Neuronal stem cell (in vitro differentiated cells): ENCODE measurements around the gene SLC12A3.

Experiments used
- DNase-seq: peaks from one replicate; pipeline ENCODE4 v3.0.0-alpha.2; 2013; ENCODE audit warnings: low spot score
- H2AFZ ChIP-seq: one replicate; pipeline ENCODE4 v1.6.1; 2013; ENCODE audit warnings: mild to moderate bottlenecking, low read length, inconsistent platforms
- H2AK5ac ChIP-seq: 2 replicates; pipeline ENCODE4 v1.6.1; 2013; ENCODE audit warnings: low read depth, mild to moderate bottlenecking, inconsistent platforms, low read length, moderate library complexity, mixed read lengths
- H2BK120ac ChIP-seq: 2 replicates; pipeline ENCODE4 v1.6.1; 2013; ENCODE audit warnings: low read depth, mild to moderate bottlenecking, inconsistent platforms, low read length, moderate library complexity, mixed read lengths
- H2BK12ac ChIP-seq: one replicate; pipeline ENCODE4 v1.6.1; 2013; ENCODE audit warnings: low read length, inconsistent platforms
- H2BK15ac ChIP-seq: 2 replicates; pipeline ENCODE4 v1.6.1; 2013; ENCODE audit warnings: mild to moderate bottlenecking, low read length, inconsistent platforms, mixed read lengths
- H2BK5ac ChIP-seq: one replicate; pipeline ENCODE4 v1.6.1; 2013; ENCODE audit warnings: inconsistent platforms, mild to moderate bottlenecking, low read length, moderate library complexity
- H3K14ac ChIP-seq: one replicate; pipeline ENCODE4 v1.6.1; 2013; ENCODE audit warnings: low read length, inconsistent platforms
- H3K18ac ChIP-seq: 2 replicates; pipeline ENCODE4 v1.6.1; 2013; ENCODE audit warnings: low read length, inconsistent platforms
- H3K23ac ChIP-seq: 2 replicates; pipeline ENCODE4 v1.6.1; 2013; ENCODE audit warnings: low read depth, mild to moderate bottlenecking, mixed read lengths, low read length, inconsistent platforms; ENCODE audit not compliant: poor library complexity
- H3K27ac ChIP-seq: replicated peaks from 3 replicates; pipeline ENCODE4 v1.5.1; 2013; ENCODE audit warnings: low read length, inconsistent platforms
- H3K27me3 ChIP-seq, 3 experiments: 2 replicates each; pipeline ENCODE4 v1.6.1; 2013; ENCODE audit warnings: low read length in 3 of 3, mild to moderate bottlenecking in 2 of 3, inconsistent platforms in 1 of 3, low read depth in 1 of 3, mixed read lengths in 1 of 3, moderate library complexity in 1 of 3; ENCODE audit not compliant: control insufficient read depth in 3 of 3, insufficient read depth in 3 of 3
- H3K36me3 ChIP-seq, 2 donors: replicated peaks in 1 of 2; 2 replicates each; pipeline ENCODE4 v1.6.1; 2013; ENCODE audit warnings: low read length in 2 of 2; ENCODE audit not compliant: control insufficient read depth in 2 of 2, insufficient read depth in 2 of 2
- H3K4ac ChIP-seq: 2 replicates; pipeline ENCODE4 v1.6.1; 2013; ENCODE audit warnings: inconsistent platforms, mild to moderate bottlenecking, low read length, moderate library complexity
- H3K4me1 ChIP-seq, 2 donors: 1 replicate in 1 of 2; 2 replicates in 1 of 2; pipeline ENCODE4 v1.6.1; 2013; ENCODE audit warnings: low read length in 2 of 2, low read depth in 1 of 2; ENCODE audit not compliant: control insufficient read depth in 2 of 2, insufficient read depth in 1 of 2
- H3K4me2 ChIP-seq: one replicate; pipeline ENCODE4 v1.6.1; 2013; ENCODE audit warnings: mild to moderate bottlenecking, low read length, inconsistent platforms; ENCODE audit not compliant: insufficient read depth, poor library complexity, severe bottlenecking
- H3K4me3 ChIP-seq, 2 donors: 2 replicates each; pipeline ENCODE4 v1.5.1; 2013; ENCODE audit warnings: low read length in 2 of 2, mild to moderate bottlenecking in 2 of 2, inconsistent platforms in 1 of 2, moderate library complexity in 1 of 2
- H3K79me1 ChIP-seq: one replicate; pipeline ENCODE4 v1.6.1; 2013; ENCODE audit warnings: low read depth, mild to moderate bottlenecking, inconsistent platforms, low read length, moderate library complexity
- H3K9ac ChIP-seq: one replicate; pipeline ENCODE4 v1.6.1; 2013; ENCODE audit warnings: mild to moderate bottlenecking, low read depth, low read length, inconsistent platforms; ENCODE audit not compliant: poor library complexity
- H3K9me3 ChIP-seq, 2 donors: replicated peaks in 1 of 2; 2 replicates each; pipeline versions ENCODE3 to v1.6.1; 2013; ENCODE audit warnings: low read length in 2 of 2, mild to moderate bottlenecking in 2 of 2, inconsistent platforms in 1 of 2, low read depth in 1 of 2, mixed read lengths in 1 of 2, moderate library complexity in 1 of 2; ENCODE audit not compliant: control insufficient read depth in 2 of 2, insufficient read depth in 1 of 2
- H4K8ac ChIP-seq: one replicate; pipeline ENCODE4 v1.6.1; 2013; ENCODE audit warnings: low read depth, mild to moderate bottlenecking, inconsistent platforms, low read length, moderate library complexity
- H4K91ac ChIP-seq: one replicate; pipeline ENCODE4 v1.6.1; 2013; ENCODE audit warnings: low read length, low read depth, mild to moderate bottlenecking, inconsistent platforms; ENCODE audit not compliant: poor library complexity
- WGBS, 2 donors: extraction: QIAGEN DNeasy Blood & Tissue Kit; methylation state at CpG; one replicate each; pipeline ENCODE4 v1.1.7; 2013; ENCODE audit warnings: missing lambda C conversion rate in 2 of 2, mixed read lengths in 1 of 2; ENCODE audit not compliant: insufficient read length in 2 of 2, insufficient replicate concordance in 1 of 2; ENCODE audit errors: extremely low coverage in 2 of 2; 5-methylcytosine and 5-hydroxymethylcytosine counted together
- small RNA-seq: library from polyadenylated mRNA; stranded (forward); fragments of <200 nt; extraction: miRNeasy Mini kit (QIAGEN cat#:217004); gene quantifications from one replicate; pipeline ENCODE3, GENCODE V24; 2013; ENCODE audit not compliant: insufficient read depth

Gene SLC12A3

DNA sequence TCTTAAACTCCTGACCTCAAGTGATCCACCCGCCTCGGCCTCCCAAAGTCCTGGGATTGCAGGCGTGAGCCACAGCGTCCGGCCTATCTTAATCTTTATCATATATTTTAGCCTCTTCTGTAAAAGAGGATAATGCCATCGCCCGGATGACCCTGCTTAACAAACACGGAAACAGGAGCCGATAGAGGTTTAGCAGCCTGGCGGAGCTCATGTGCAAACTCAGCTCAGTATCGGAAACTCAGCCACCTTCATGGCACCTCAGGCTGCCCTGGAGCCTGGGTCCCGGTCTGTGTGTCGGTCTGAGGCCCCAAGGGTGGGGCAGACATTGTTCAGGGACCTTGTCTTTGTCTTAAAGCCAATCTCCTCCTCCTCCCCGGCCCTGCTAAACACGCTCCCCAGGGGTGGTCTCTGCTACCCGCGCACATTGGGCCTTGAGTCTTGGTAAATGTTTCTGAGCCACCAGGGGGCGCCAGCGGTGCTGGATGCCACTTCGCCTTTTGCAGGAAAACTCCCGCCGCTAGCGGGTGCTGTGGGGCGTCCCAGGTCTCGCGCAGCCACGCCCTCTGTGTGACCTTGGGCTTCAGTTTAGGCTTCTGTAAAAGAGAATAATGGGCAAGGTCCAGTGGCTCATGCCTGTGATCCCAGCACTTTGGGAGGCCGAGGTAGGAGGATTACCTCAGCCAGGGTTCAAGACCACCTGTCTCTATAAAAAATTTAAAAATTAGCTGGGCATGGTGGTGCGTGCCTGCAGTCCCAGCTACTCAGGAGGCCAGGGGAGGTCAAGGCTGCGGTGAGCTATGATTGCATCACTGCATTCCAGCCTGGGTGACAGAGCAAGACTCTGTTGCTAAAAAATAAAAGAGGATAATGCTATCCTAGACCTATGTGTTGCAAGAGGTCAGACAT lies 99.5 kb downstream of the SLC12A3 start:
- Histone ChIP-seq H3K18ac (peak overlapping the region; percentile 66), H3K27me3 (peaks cover 0 to 4% (median 0%) of the 10 kb centered on the region in 3 experiments), H3K9ac (no peak overlapping the region), H3K36me3 (no peaks in the 10 kb centered on the region), H3K9me3 (no peaks in the 10 kb centered on the region), H2BK120ac (no peak overlapping the region), H3K27ac (no peak overlapping the region), H2AK5ac (no peak overlapping the region), H3K4ac (no peak overlapping the region), H3K4me3 (no peak overlapping the region), H2BK12ac (no peak overlapping the region), H4K91ac (no peak overlapping the region), H3K14ac (no peak overlapping the region), H2BK5ac (no peak overlapping the region), H4K8ac (no peak overlapping the region), H2BK15ac (no peak overlapping the region), H3K4me2 (no peak overlapping the region), H2AFZ (peak overlapping the region; percentile 65), H3K79me1 (peaks cover 3% of the 10 kb centered on the region), H3K4me1 (peaks cover 0 to 2% of the 10 kb centered on the region in 2 donors), H3K23ac (peak overlapping the region; percentile 6)
- WGBS, 2 donors, result no CpG with 5 or more reads among the region's 30 CpGs
- peak; percentile 85 for DNase-seq

Small RNA genes within 50 kb of the gene (small RNA-seq; reads per million reads assigned to genes)
- 9.5 reads per million, percentile 54 among the genes with 10 or more reads in this experiment for gene MIR138-2
